Endodermal cell (in vitro differentiated cells): ENCODE results near the gene OR10J1. TPM values are rescaled to one million over a fixed set of nuclear protein-coding genes. Genes with fewer than 3 reads are reported as not detected.
"Not testable (repeated sequence)": the region's sequence is repeated elsewhere in the genome, so short reads cannot be mapped to it uniquely, and the experiment has no call there.

Experiments used
- DNase-seq: peaks from one replicate; pipeline ENCODE4 v3.0.0-alpha.2; 2017
- H3K27ac ChIP-seq: 2 replicates; pipeline ENCODE4 v1.5.1; 2013; ENCODE audit warnings: mild to moderate bottlenecking, low read depth, low read length, moderate library complexity
- H3K27me3 ChIP-seq: 2 replicates; pipeline ENCODE4 v1.6.1; 2013; ENCODE audit warnings: mild to moderate bottlenecking, low read length, moderate library complexity; ENCODE audit not compliant: insufficient read depth, control insufficient read depth, poor library complexity, severe bottlenecking
- H3K36me3 ChIP-seq: 2 replicates; pipeline ENCODE4 v1.7.0; 2013; ENCODE audit warnings: mild to moderate bottlenecking, low read length, moderate library complexity; ENCODE audit not compliant: control insufficient read depth, insufficient read depth
- H3K4me1 ChIP-seq: one replicate; pipeline ENCODE4 v1.7.0; 2013; ENCODE audit warnings: low read length; ENCODE audit not compliant: control insufficient read depth, insufficient read depth
- H3K4me3 ChIP-seq: 2 replicates; pipeline ENCODE4 v1.5.1; 2013; ENCODE audit warnings: mild to moderate bottlenecking, low read length, moderate library complexity
- H3K9ac ChIP-seq: 2 replicates; pipeline ENCODE4 v1.6.1; 2013; ENCODE audit warnings: mild to moderate bottlenecking, low read length, moderate library complexity; ENCODE audit not compliant: poor library complexity, severe bottlenecking; ENCODE audit errors: extremely low read depth
- H3K9me3 ChIP-seq: 2 replicates; pipeline ENCODE4 v1.6.1; 2013; ENCODE audit warnings: mild to moderate bottlenecking, low read length, moderate library complexity; ENCODE audit not compliant: control insufficient read depth
- H3K27ac Mint-ChIP-seq: 2 replicates; pipeline ENCODE4 v1.8.0; 2020; ENCODE audit warnings: mixed read lengths
- H3K27me3 Mint-ChIP-seq: 2 replicates; pipeline ENCODE4 v1.8.0; 2021; ENCODE audit warnings: mild to moderate bottlenecking, mixed read lengths; ENCODE audit not compliant: insufficient read depth
- H3K36me3 Mint-ChIP-seq: 2 replicates; pipeline ENCODE4 v1.8.0; 2020; ENCODE audit warnings: low read depth, mixed read lengths
- H3K4me1 Mint-ChIP-seq: 2 replicates; pipeline ENCODE4 v1.8.0; 2020; ENCODE audit warnings: mixed read lengths
- H3K4me3 Mint-ChIP-seq: 2 replicates; pipeline ENCODE4 v1.8.0; 2020; ENCODE audit warnings: mild to moderate bottlenecking, moderate library complexity, mixed read lengths
- H3K9me3 Mint-ChIP-seq: 2 replicates; pipeline ENCODE4 v1.8.0; 2020; ENCODE audit warnings: mild to moderate bottlenecking, mixed read lengths
- WGBS, 2 experiments: methylation state at CpG; one replicate each; pipeline versions ENCODE4 v1.1.5 to v1.1.7; 2013; ENCODE audit warnings: missing lambda C conversion rate in 2 of 2, mixed read lengths in 1 of 2; ENCODE audit not compliant: insufficient coverage in 1 of 2, insufficient read length in 1 of 2; 5-methylcytosine and 5-hydroxymethylcytosine counted together
- total RNA-seq, 2 donors: library from RNA; stranded (reverse); fragmentation: NEBNext Ultra II Directional in 1 of 2; extraction: Animal tissue kit (Norgen Biotek cat#: 25700) in 1 of 2; gene quantifications; 2 replicates in 1 of 2; 3 replicates in 1 of 2; pipeline ENCODE4 v1.2.1, GENCODE V29; 2021
- TF ChIP-seq, protein P1 (sequence below): fragments of 200-600 bp; sonication (generic); conservative IDR thresholded peaks from 2 replicates; pipeline ENCODE4 v1.5.0; 2021; ENCODE audit warnings: antibody characterized with exemption, mild to moderate bottlenecking

OR10J1 gene
- total RNA-seq, 2 donors from 2014 or later = not detected

DNA sequence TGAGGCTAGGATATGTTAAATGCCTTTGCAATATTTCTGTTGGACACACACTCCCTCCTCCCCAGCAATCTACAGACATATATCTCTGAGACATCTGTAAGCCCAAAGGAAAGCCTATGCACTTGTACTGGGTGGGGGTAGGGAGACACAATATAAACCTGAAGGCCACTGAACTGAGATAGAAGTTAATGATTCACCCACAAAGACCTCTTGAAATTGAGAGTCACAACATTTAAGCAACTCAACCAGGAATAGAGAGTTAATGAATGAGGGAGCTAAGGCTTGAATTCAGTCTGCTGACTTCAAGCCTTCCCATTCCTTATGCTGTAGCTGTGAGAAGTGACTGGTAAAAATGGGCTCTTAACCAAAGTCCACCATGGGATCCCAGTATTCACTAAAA is 5.0 kb downstream of the OR10J1 start:
- H3K36me3 Mint-ChIP-seq = no peaks in the 10 kb centered on the region
- H3K36me3 ChIP-seq = no peaks in the 10 kb centered on the region
- H3K4me3 Mint-ChIP-seq = no peak overlapping the region

DNA sequence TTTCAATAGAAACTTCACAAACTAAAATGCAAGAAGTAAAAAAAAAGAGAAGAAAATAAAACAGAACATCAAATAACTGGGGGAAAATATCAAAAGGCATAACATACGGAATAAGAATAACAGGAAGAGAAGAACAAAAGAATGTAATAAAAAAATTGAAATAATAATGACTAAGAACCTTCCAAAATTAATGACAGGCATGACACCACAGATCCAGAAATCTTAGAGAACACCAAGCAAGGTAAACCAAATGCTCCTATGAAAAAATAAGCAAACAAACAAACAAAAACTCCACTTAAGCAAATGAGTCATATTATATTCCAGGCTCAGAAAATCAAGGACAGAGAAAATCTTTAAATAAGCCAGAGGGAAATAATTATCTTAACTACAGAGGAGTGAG is 8.7 kb downstream of the OR10J1 start:
- H3K27ac Mint-ChIP-seq = no peak overlapping the region
- H3K36me3 Mint-ChIP-seq = no peaks in the 10 kb centered on the region
- Histone ChIP-seq H3K9me3 (peaks cover 17% of the 10 kb centered on the region), H3K27ac (no peak overlapping the region), H3K36me3 (no peaks in the 10 kb centered on the region), H3K4me1 (no peaks in the 10 kb centered on the region), H3K9ac (no peak overlapping the region), H3K4me3 (no peak overlapping the region), H3K27me3 (no peaks in the 10 kb centered on the region)
- no peak overlapping the region for H3K4me3 Mint-ChIP-seq
- no CpG with 5 or more reads among the region's 1 CpG for WGBS, 2 experiments
- H3K4me1 Mint-ChIP-seq = no peaks in the 10 kb centered on the region
- H3K27me3 Mint-ChIP-seq = peaks cover 2% of the 10 kb centered on the region
- DNase-seq = no peak
- TF ChIP-seq, protein P1, sequence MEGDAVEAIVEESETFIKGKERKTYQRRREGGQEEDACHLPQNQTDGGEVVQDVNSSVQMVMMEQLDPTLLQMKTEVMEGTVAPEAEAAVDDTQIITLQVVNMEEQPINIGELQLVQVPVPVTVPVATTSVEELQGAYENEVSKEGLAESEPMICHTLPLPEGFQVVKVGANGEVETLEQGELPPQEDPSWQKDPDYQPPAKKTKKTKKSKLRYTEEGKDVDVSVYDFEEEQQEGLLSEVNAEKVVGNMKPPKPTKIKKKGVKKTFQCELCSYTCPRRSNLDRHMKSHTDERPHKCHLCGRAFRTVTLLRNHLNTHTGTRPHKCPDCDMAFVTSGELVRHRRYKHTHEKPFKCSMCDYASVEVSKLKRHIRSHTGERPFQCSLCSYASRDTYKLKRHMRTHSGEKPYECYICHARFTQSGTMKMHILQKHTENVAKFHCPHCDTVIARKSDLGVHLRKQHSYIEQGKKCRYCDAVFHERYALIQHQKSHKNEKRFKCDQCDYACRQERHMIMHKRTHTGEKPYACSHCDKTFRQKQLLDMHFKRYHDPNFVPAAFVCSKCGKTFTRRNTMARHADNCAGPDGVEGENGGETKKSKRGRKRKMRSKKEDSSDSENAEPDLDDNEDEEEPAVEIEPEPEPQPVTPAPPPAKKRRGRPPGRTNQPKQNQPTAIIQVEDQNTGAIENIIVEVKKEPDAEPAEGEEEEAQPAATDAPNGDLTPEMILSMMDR = no peak
- peaks cover 76% of the 10 kb centered on the region for H3K9me3 Mint-ChIP-seq

More for the DNA sequence above, 5.0 kb downstream of the OR10J1 start:
- peaks cover 9% of the 10 kb centered on the region for H3K9me3 ChIP-seq
- DNase-seq = no peak
- Mint-ChIP-seq H3K9me3 (peaks cover 73% of the 10 kb centered on the region), H3K4me1 (no peaks in the 10 kb centered on the region), H3K27ac (no peak overlapping the region), H3K27me3 (peaks cover 2% of the 10 kb centered on the region)
- no peaks in the 10 kb centered on the region for H3K4me1 ChIP-seq
- no peak overlapping the region for H3K9ac ChIP-seq
- TF ChIP-seq, protein P1 = no peak
- no peak overlapping the region for H3K27ac ChIP-seq
- peaks cover 12% of the 10 kb centered on the region for H3K27me3 ChIP-seq
- H3K4me3 ChIP-seq = no peak overlapping the region

DNA sequence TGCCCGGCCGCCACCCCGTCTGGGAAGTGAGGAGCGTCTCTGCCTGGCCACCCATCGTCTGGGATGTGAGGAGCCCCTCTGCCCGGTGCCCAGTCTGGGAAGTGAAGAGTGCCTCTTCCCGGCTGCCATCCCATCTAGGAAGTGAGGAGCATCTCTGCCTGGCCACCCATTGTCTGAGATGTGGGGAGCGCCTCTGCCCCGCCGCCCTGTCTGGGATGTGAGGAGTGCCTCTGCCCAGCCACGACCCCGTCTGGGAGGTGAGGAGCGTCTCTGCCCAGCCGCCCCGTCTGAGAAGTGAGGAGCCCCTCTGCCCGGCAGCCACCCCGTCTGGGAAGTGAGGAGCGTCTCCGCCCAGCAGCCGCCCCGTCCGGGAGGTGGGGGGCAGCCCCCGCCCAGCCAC is 10.1 kb downstream of the OR10J1 start:
- DNase-seq, H3K4me1 Mint-ChIP-seq, H3K27me3 ChIP-seq, H3K27me3 Mint-ChIP-seq, H3K36me3 Mint-ChIP-seq, H3K27ac Mint-ChIP-seq, H3K4me1 ChIP-seq, H3K4me3 ChIP-seq, H3K36me3 ChIP-seq, H3K9ac ChIP-seq, H3K4me3 Mint-ChIP-seq, H3K27ac ChIP-seq: not testable (repeated sequence)
- H3K9me3 Mint-ChIP-seq = peaks cover 72% of the 10 kb centered on the region
- peaks cover 17% of the 10 kb centered on the region for H3K9me3 ChIP-seq
- 92% methylated on average over 13 of the region's 23 CpGs; no CpG with 5 or more reads in 1 of the 2 experiments for WGBS, 2 experiments

DNA sequence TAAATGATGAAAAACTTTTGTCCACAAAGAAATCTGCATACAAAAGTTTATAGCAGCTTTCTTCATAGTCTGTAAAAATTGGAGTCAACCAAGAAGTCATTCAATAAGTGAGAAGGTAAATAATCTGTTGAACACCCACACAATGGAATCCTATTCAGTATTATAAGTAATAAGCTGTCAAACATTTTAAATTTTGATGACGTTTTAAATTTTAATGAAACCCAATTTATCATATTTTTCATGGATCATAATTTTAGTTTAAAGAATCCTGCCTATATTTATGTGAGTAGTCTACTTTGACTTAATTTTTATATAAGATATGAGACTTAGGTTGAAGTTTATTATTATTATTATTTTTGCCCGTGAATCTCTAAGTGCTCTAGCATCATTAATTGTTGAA is 20.0 kb downstream of the OR10J1 start:
- Mint-ChIP-seq H3K36me3 (no peaks in the 10 kb centered on the region), H3K4me1 (no peaks in the 10 kb centered on the region), H3K27ac (no peak overlapping the region), H3K9me3 (peaks cover 53% of the 10 kb centered on the region), H3K4me3 (no peak overlapping the region), H3K27me3 (no peaks in the 10 kb centered on the region)
- Histone ChIP-seq H3K4me1 (no peaks in the 10 kb centered on the region), H3K9me3 (peaks cover 7% of the 10 kb centered on the region), H3K27me3 (no peaks in the 10 kb centered on the region), H3K36me3 (no peaks in the 10 kb centered on the region), H3K4me3 (no peak overlapping the region), H3K9ac (no peak overlapping the region), H3K27ac (no peak overlapping the region)
- TF ChIP-seq, protein P1 = no peak
- no peak for DNase-seq
- WGBS, 2 experiments = 80% methylated on average over 1 of the region's 2 CpGs; no CpG with 5 or more reads in 1 of the 2 experiments
